Activated CD8-positive, alpha-beta memory T cell treated with anti-CD3 and anti-CD28 coated beads for 36 hours (primary cell): ENCODE measurements around the gene ABHD13. TPM values are rescaled to one million over a fixed set of nuclear protein-coding genes. Genes with fewer than 3 reads are reported as not detected.

ENCODE experiments used
- CTCF ChIA-PET: fragments of 350-600 bp; sonication (Branson Sonifier 250); formaldehyde crosslinking; loops from one replicate; lab custom pipeline; 2021; ENCODE audit warnings: antibody characterized with exemption; lab: Charles Lee
- POLR2A ChIA-PET: fragments of 350-600 bp; sonication (Branson Sonifier 250); formaldehyde crosslinking; loops from one replicate; lab custom pipeline; 2021; ENCODE audit warnings: antibody characterized with exemption; lab: Charles Lee
- total RNA-seq, 2 experiments: library from RNA; stranded (reverse); gene quantifications; one replicate each; pipeline ENCODE4 v1.2.3, GENCODE V29; 2021

The ABHD13 gene
- total RNA-seq, 2 experiments from 2014 or later: 5.3 to 5.6 TPM

DNA sequence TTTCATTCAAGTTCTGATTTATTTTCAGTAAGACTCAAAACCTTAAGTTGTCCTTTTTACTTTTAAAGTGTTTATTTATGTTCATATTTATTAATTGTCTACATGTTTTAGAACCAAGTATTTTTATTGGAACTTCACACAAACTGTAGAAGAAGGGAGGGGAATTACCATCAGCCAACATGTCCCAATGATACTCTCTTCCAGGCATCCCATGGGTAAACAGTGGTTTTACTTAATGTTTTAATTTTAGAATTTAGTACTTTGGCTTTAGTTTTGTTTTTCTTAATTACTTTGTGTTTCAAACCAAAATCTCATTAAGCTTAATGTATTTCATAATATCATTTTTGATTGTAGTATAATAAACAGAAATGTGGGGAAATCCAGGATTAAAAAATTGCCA is 56.5 kb downstream of the ABHD13 start:
- CTCF ChIA-PET: no interaction called here
- POLR2A ChIA-PET: no interaction called here

DNA sequence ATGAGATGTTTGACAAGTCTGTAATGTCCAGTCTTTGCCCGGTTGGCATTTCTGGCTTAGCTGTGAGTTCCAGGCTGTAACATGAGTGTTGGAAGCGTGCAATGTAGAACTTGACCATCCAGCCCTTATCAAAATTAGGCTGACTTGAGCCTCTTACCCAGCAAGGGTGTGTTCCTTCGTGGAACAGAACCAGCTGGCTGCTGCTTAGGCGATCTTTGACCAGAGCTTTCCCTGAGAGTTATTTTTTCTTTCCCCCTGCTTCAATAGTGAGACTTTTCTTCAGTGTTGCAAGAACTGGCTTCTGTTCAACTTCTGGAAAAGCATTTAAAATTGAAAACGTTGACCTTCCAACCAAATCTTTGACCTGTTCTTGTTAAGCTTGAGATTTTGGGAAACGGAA is 57.9 kb downstream of the ABHD13 start:
- POLR2A ChIA-PET: no interaction called here
- CTCF ChIA-PET: no interaction called here

- ChIA-PET CTCF (no interaction called here), POLR2A (no interaction called here)
These were observed 60.3 kb downstream of the ABHD13 start for GRCh38 chr13:108278466-108278865.

- CTCF ChIA-PET: no interaction called here
- POLR2A ChIA-PET: no interaction called here
These were observed 63.7 kb downstream of the ABHD13 start for GRCh38 chr13:108281901-108282300.

DNA sequence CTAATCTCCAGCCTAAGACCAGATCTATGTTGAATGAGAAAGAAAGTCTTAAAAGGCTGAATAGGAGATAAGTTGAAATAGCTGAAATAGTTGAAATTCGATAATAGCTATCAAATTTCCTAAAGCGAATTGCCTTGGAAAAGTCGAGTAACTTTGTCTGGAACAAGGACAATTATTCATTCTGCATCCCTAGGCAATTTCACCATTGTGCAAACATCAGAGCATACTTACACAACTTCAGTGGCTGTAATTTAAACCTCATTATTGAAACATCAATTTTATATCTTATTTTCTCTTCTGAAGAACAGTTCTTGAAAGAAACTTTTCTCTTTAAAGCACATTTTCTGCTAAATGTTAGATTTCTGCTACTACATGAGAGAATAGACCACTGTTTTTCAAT is 64.9 kb downstream of the ABHD13 start:
- CTCF ChIA-PET: no interaction called here
- POLR2A ChIA-PET: no interaction called here

Other genes starting within 250 kb of the ABHD13 start
- gene LIG4, start 2.9 kb upstream of the ABHD13 start, total RNA-seq: 1 to 10 TPM; 8.3 to 9.1 TPM
- under 1 TPM; 0.53 to 0.71 TPM for gene TNFSF13B, start 51.3 kb downstream of the ABHD13 start, total RNA-seq